ENCODE measurements around the gene HHAT. TPM values are rescaled to one million over a fixed set of nuclear protein-coding genes. Genes with fewer than 3 reads are reported as not detected.

The HHAT gene
- total and polyA plus RNA-seq, 2 of the 13 experiments (the other 11 are each of a cell fraction or from before 2014, with no cell fraction given), result 2.6 to 4.9 TPM

GRCh38 chr1:210394281-210394821, 65.6 kb downstream of the HHAT start:
- Histone ChIP-seq H3K9ac (ENCODE audit: insufficient read depth, low read depth, low read length) (no peak overlapping the region), H3K4me2 (ENCODE audit: low read depth, low read length) (no peak overlapping the region), H4K20me1 (ENCODE audit: insufficient read depth, low read length) (no peaks in the 10 kb centered on the region), H3K27ac (ENCODE audit: extremely low read length, insufficient read depth, low read length) (no peak overlapping the region), H3K27me3 (ENCODE audit: control insufficient read depth in 1 of 2, insufficient read depth in 2 of 2, low read length in 2 of 2) (no peaks in the 10 kb centered on the region), H3K36me3 (replicated peaks in 1 of 2; ENCODE audit: control insufficient read depth in 1 of 2, insufficient read depth in 2 of 2, low read length in 2 of 2) (no peaks in the 10 kb centered on the region), H3K4me1 (ENCODE audit: insufficient read depth, low read length) (peaks cover 29% of the 10 kb centered on the region), H2AFZ (ENCODE audit: low read length) (no peak overlapping the region), H3K9me3 (ENCODE audit: low read length) (no peaks in the 10 kb centered on the region), H3K79me2 (ENCODE audit: insufficient read depth, low read length) (no peaks in the 10 kb centered on the region), H3K4me3 (replicated peaks in 1 of 3; ENCODE audit: insufficient read depth in 1 of 3, low read depth in 2 of 3, low read length in 3 of 3) (no peak overlapping the region)
- ChIA-PET CTCF (ENCODE audit: low intra/inter-chr PET ratio, low total read pairs) (no interaction called here), POLR2A (interaction anchor here (1.8 to 3.7 kb wide), 2 partner anchors 10 to 20 kb away, joined by 7 to 21 read pairs; no protein-coding TSS in a partner anchor)
- intact Hi-C loops (cut with micrococcal nuclease; ENCODE audit: unreplicated experiment), result no loop called here
- FAIRE-seq, result no peak
- no peak for TF ChIP-seq ZNF572 (CRISPR knock-in tag; IDR thresholded peaks at IDR 0.05)
- no peak for TF ChIP-seq PAWR (CRISPR knock-in tag; IDR thresholded peaks at IDR 0.05; ENCODE audit: borderline replicate concordance)
- TF ChIP-seq GMEB1 (CRISPR knock-in tag; IDR thresholded peaks at IDR 0.05; ENCODE audit: borderline replicate concordance), result no peak
- TF ChIP-seq SIN3B (IDR thresholded peaks at IDR 0.05; ENCODE audit: low read length), result no peak
- no peak for TF ChIP-seq CERS6 (CRISPR knock-in tag; IDR thresholded peaks at IDR 0.05)
- no peak for TF ChIP-seq ZNF660 (CRISPR knock-in tag; IDR thresholded peaks at IDR 0.05; ENCODE audit: borderline replicate concordance, low read depth)
- TF ChIP-seq ZBTB40 (IDR thresholded peaks at IDR 0.05), result no peak
- no peak for TF ChIP-seq ZBTB40 (CRISPR knock-in tag; IDR thresholded peaks at IDR 0.05)
- in situ Hi-C loops (cut with HindIII; ENCODE audit: extremely low pct_ligation_motif_present, low pct_unique_long_range_greater_than_20kb), result no loop called here
- TSS peak; percentile 54 for BruUV-seq (replicated peaks)
- ATAC-seq, result no peak
- DNase-seq (ENCODE audit: low spot score), result no peak
- 67% methylated on average over 5 of the region's 6 CpGs for WGBS (ENCODE audit: low lambda C conversion rate)
